ENCODE data around the gene GRM7. TPM values are rescaled to one million over a fixed set of nuclear protein-coding genes. Genes with fewer than 3 reads are reported as not detected.
"Not testable (repeated sequence)": the region's sequence is repeated elsewhere in the genome, so short reads cannot be mapped to it uniquely, and the experiment has no call there.

The GRM7 gene
- total RNA-seq, 3 donors from 2014 or later, result 0.59 to 1.3 (median 1.1) TPM

DNA sequence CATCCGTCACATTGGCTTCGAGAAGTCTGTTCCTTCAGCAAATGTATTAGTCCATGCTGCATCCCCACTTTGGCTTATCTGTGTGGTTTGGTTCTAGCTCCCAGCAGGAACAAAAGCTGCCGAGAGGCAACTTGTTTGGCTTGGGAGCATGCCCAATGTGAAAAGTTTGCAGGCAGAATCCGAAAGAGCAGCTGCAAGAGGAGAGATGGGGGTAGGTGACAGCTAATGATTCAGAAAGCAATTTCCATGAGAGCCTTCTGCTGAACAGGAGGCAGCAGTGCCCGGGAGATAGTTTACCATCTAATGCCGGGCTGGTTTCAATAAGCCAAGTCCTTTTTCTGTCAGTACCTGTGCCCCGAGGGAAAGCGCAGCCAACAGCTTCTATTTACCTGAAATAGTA is 60.2 kb downstream of the GRM7 start:
- Histone ChIP-seq H3K4me3 (no peak overlapping the region), H3K9me3 (no peaks in the 10 kb centered on the region), H3K36me3 (no peaks in the 10 kb centered on the region), H3K27me3 (no peaks in the 10 kb centered on the region), H3K4me1 (no peaks in the 10 kb centered on the region), H3K27ac (no peak overlapping the region)
- intact Hi-C loops (cut with DNase I; ENCODE audit: low total_unique reads), result no loop called here
- no peak for TF ChIP-seq POLR2AphosphoS5 (IDR thresholded peaks at IDR 0.05)
- no peak for DNase-seq (ENCODE audit: low spot score in 2 of 2)

DNA sequence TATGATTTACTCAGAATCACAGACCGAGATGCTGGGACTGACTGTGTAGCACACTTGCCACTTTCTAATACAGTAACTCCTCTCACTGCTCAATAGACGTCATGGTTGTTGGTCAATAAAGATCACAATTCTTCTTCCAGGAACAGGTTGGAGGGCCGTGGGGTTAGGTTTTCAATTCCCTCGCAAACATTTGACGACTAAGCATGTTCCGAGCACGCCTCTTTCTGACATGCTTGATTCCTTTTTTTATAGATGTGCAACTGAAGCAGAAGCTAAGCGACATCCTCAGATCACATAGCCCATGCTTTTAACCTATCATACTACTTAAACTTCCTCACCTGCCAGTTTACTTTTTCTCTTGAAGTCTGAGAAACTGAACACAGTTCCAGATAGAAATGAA is 61.0 kb downstream of the GRM7 start:
- Histone ChIP-seq H3K4me1 (no peaks in the 10 kb centered on the region), H3K9me3 (no peaks in the 10 kb centered on the region), H3K27me3 (no peaks in the 10 kb centered on the region), H3K4me3 (no peak overlapping the region), H3K36me3 (no peaks in the 10 kb centered on the region), H3K27ac (no peak overlapping the region)
- no peak for DNase-seq (ENCODE audit: low spot score in 2 of 2)
- TF ChIP-seq POLR2AphosphoS5 (IDR thresholded peaks at IDR 0.05) (no peak), CTCF (IDR thresholded peaks at IDR 0.05) (no peak), POLR2A (IDR thresholded peaks at IDR 0.05) (no peak)
- intact Hi-C loops (cut with DNase I; ENCODE audit: low total_unique reads), result no loop called here

GRCh38 chr3:6928064-6928463 is 67.1 kb downstream of the GRM7 start:
- no peak for DNase-seq (ENCODE audit: low spot score in 2 of 2)
- intact Hi-C loops (cut with DNase I; ENCODE audit: low total_unique reads), result no loop called here
- TF ChIP-seq POLR2AphosphoS5 (IDR thresholded peaks at IDR 0.05), result no peak
- TF ChIP-seq POLR2A (IDR thresholded peaks at IDR 0.05), result no peak
- no peak for TF ChIP-seq CTCF (IDR thresholded peaks at IDR 0.05)
- Histone ChIP-seq H3K4me3 (no peak overlapping the region), H3K4me1 (no peaks in the 10 kb centered on the region), H3K36me3 (no peaks in the 10 kb centered on the region), H3K9me3 (no peaks in the 10 kb centered on the region), H3K27me3 (no peaks in the 10 kb centered on the region), H3K27ac (no peak overlapping the region)

DNA sequence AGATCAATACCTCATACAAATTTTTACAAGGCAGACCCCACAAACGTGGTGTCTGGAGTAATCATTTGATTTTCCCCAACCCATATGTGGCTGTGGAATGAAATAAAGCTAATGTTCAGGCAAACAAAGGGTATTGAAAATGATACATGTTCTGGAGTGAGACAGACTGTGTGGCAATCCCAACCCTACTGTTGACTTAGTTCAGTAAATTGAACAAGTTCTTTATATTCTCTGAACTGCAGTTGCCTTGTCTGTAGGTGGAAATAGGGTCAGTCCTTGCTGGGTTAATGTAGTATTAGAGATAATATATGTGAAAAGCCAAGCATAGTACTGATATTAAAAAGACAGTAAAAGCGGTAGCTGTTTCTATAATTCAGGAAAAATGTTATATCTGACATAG is 69.0 kb downstream of the GRM7 start:
- TF ChIP-seq CTCF (IDR thresholded peaks at IDR 0.05) (no peak), POLR2A (IDR thresholded peaks at IDR 0.05) (no peak), POLR2AphosphoS5 (IDR thresholded peaks at IDR 0.05) (no peak)
- Histone ChIP-seq H3K4me3 (no peak overlapping the region), H3K27ac (no peak overlapping the region), H3K27me3 (no peaks in the 10 kb centered on the region), H3K9me3 (no peaks in the 10 kb centered on the region), H3K4me1 (no peaks in the 10 kb centered on the region), H3K36me3 (no peaks in the 10 kb centered on the region)
- no peak for DNase-seq (ENCODE audit: low spot score in 2 of 2)
- intact Hi-C loops (cut with DNase I; ENCODE audit: low total_unique reads), result no loop called here

DNA sequence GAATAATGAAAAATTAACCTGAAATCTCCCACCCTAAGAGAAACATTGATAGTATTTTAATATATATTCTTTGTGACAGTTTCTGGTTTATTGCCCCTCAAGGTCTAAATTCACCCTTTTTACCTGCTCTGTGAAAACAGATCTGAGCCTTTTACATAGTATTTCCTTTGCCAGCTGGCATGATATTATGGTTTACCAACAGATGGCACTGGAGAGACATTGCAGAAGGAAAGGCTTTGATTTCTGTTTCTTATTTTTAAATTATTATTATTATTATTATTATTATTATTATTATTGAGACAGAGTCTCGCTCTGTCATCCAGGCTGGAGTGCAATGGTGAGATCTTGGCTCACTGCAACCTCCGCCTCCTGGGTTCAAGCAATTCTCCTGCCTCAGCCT is 74.5 kb downstream of the GRM7 start:
- H3K4me3 ChIP-seq; intact Hi-C loops (cut with DNase I; ENCODE audit: low total_unique reads); H3K27me3 ChIP-seq; H3K27ac ChIP-seq; H3K4me1 ChIP-seq; H3K36me3 ChIP-seq; DNase-seq (ENCODE audit: low spot score in 2 of 2); H3K9me3 ChIP-seq: not testable (repeated sequence)

DNA sequence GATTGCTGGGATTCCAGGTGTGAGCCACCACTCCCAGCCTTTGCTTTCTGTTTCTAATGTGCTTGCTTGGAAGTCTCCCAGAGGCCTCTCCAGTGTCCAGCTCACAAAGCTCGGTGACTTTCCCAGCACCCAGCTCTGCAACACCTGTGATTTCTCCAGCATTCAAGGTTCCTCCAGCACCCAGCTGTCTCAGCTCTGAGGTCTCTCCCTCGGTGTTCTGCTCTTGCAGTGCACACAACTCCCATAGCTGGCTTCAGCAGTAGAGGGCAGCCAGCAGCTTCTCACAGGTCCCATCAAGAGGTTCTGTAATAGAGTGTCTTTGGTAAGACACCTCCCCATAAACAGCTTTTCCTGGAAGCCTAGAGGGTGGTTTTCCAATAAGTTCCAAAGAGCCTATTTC is 75.1 kb downstream of the GRM7 start:
- DNase-seq (ENCODE audit: low spot score in 2 of 2), result no peak
- H3K27me3 ChIP-seq, result no peaks in the 10 kb centered on the region
- H3K36me3 ChIP-seq, result no peaks in the 10 kb centered on the region
- H3K9me3 ChIP-seq, result no peaks in the 10 kb centered on the region
- intact Hi-C loops (cut with DNase I; ENCODE audit: low total_unique reads), result no loop called here
- no peak overlapping the region for H3K4me3 ChIP-seq
- no peak overlapping the region for H3K27ac ChIP-seq
- H3K4me1 ChIP-seq, result no peaks in the 10 kb centered on the region
- TF ChIP-seq POLR2A (IDR thresholded peaks at IDR 0.05), result no peak
- TF ChIP-seq CTCF (IDR thresholded peaks at IDR 0.05), result no peak
- TF ChIP-seq POLR2AphosphoS5 (IDR thresholded peaks at IDR 0.05), result no peak
